Right lobe of liver (tissue), 6 donors: ENCODE data around the gene AFAP1. TPM values are rescaled to one million over a fixed set of nuclear protein-coding genes. Genes with fewer than 3 reads are reported as not detected.

Source experiments
- ATAC-seq, 4 donors: fragments of 200-7000 bp; cut with Tn5 transposase; one replicate each; pipeline ENCODE4 v1.9.1; 2020; ENCODE audit warnings: mild to moderate bottlenecking in 4 of 4, moderate library complexity in 4 of 4
- DNase-seq, 3 donors: peaks; one replicate each; pipeline ENCODE4 v3.0.0-alpha.2; 2020
- H3K27ac ChIP-seq, 3 donors: fragments of 200-600 bp; one replicate each; pipeline ENCODE4 v1.8.0; 2022
- H3K27me3 ChIP-seq, 2 donors: fragments of 200-600 bp; one replicate each; pipeline ENCODE4 v1.8.0; 2022
- H3K36me3 ChIP-seq, 4 donors: fragments of 200-600 bp; sonication (generic) in 1 of 4; one replicate each; pipeline versions ENCODE4 v1.5.1 to v1.8.0; 2017 to 2022; ENCODE audit warnings: control low read depth in 1 of 4
- H3K4me1 ChIP-seq, 4 donors: fragments of 200-600 bp; sonication (generic) in 1 of 4; one replicate each; pipeline versions ENCODE4 v1.5.1 to v1.8.0; 2017 to 2022; ENCODE audit warnings: control low read depth in 1 of 4
- H3K4me3 ChIP-seq, 3 donors: fragments of 200-600 bp; one replicate each; pipeline ENCODE4 v1.8.0; 2022
- H3K9me3 ChIP-seq, 4 donors: fragments of 200-600 bp; sonication (generic) in 1 of 4; one replicate each; pipeline versions ENCODE4 v1.5.1 to v1.8.0; 2017 to 2022; ENCODE audit warnings: control low read depth in 1 of 4
- POLR2A ChIP-seq: fragments of 450-650 bp; IDR thresholded peaks from one replicate; pipeline ENCODE4 v1.6.1; 2017; ENCODE audit warnings: antibody characterized with exemption, mild to moderate bottlenecking
- WGBS: methylation state at CpG from one replicate; pipeline ENCODE4 v1.1.6; 2018; ENCODE audit warnings: low coverage, low lambda C conversion rate; ENCODE audit not compliant: insufficient coverage; ENCODE audit errors: missing lambda C conversion rate; 5-methylcytosine and 5-hydroxymethylcytosine counted together
- intact Hi-C, 2 donors: fragments of 100-400 bp; cut with DNase I; formaldehyde crosslinking; loops; one replicate each; pipeline versions ENCODE4 v1.11.2 to v1.14.1; 2022
- total RNA-seq, 6 experiments: library from RNA; depleted of rRNA in 2 of 6; stranded (reverse); fragments of >200 nt in 2 of 6; fragmentation: NEBNext Ultra II Directional in 3 of 6; extraction: Animal tissue kit (Norgen Biotek cat#: 25700) in 3 of 6; gene quantifications; one replicate each; pipeline versions ENCODE4 v1.1.0 to v1.2.4, GENCODE V29; 2016 to 2023
- TF ChIP-seq, protein P1 (sequence below), 4 donors: fragments of 200-600 bp in 3 of 4; fragments of 450-650 bp in 1 of 4; IDR thresholded peaks; one replicate each; pipeline versions ENCODE4 v1.5.1 to v1.8.0; 2016 to 2022; ENCODE audit warnings: antibody characterized with exemption in 4 of 4, mild to moderate bottlenecking in 2 of 4
- donor health status: DM: no; HTN: yes; CAD: no.
- donor health status: DM: no; HTN: no; CAD: no.
- donor health status: DM: no; HTN: no; CAD: no.
- donor health status: DM: no; HTN: yes; CAD: no.
- donor health status: DM: no; HTN: yes; CAD: no.

Gene AFAP1
- total RNA-seq, 6 experiments from 2014 or later, result 0.95 to 3.1 (median 1.9) TPM

DNA sequence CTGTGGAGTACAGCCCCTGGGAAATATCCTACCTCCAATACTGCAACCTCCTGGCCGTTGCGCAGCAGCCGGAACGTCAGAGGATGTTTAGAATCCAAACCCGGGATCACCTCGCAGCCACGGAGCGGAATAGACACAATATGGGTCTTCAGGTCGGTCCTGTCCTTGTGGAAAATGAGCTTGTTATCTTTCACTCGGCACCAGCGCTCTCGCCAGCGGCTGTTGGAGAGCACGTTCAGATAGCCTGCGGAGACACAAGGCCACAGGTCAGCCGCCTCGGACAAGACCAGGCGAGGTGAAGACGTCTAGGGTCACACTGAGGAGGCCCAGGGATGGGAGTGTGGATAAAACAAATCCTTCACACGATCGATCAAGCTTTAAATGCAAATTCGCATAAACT is 139.3 kb downstream of the AFAP1 start:
- WGBS, result 77% methylated on average over 13 of the region's 22 CpGs
- no peak overlapping the region for H3K27ac ChIP-seq
- TF ChIP-seq POLR2A, result no peak
- TF ChIP-seq, protein P1, sequence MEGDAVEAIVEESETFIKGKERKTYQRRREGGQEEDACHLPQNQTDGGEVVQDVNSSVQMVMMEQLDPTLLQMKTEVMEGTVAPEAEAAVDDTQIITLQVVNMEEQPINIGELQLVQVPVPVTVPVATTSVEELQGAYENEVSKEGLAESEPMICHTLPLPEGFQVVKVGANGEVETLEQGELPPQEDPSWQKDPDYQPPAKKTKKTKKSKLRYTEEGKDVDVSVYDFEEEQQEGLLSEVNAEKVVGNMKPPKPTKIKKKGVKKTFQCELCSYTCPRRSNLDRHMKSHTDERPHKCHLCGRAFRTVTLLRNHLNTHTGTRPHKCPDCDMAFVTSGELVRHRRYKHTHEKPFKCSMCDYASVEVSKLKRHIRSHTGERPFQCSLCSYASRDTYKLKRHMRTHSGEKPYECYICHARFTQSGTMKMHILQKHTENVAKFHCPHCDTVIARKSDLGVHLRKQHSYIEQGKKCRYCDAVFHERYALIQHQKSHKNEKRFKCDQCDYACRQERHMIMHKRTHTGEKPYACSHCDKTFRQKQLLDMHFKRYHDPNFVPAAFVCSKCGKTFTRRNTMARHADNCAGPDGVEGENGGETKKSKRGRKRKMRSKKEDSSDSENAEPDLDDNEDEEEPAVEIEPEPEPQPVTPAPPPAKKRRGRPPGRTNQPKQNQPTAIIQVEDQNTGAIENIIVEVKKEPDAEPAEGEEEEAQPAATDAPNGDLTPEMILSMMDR (IDR thresholded peaks at IDR 0.05), result no peak
- ATAC-seq (peak in 1 of 4 donors; percentile 8), DNase-seq (no peak)
- H3K4me1 ChIP-seq, result peaks cover 0 to 6% (median 1%) of the 10 kb centered on the region in 4 donors
- no peaks in the 10 kb centered on the region for H3K27me3 ChIP-seq
- no peaks in the 10 kb centered on the region for H3K36me3 ChIP-seq
- no peaks in the 10 kb centered on the region for H3K9me3 ChIP-seq
- intact Hi-C loops, result loop anchor here (5.0 kb wide), 2 partner anchors 182 to 187 kb away; no protein-coding TSS in a partner anchor
- H3K4me3 ChIP-seq, result no peak overlapping the region

DNA sequence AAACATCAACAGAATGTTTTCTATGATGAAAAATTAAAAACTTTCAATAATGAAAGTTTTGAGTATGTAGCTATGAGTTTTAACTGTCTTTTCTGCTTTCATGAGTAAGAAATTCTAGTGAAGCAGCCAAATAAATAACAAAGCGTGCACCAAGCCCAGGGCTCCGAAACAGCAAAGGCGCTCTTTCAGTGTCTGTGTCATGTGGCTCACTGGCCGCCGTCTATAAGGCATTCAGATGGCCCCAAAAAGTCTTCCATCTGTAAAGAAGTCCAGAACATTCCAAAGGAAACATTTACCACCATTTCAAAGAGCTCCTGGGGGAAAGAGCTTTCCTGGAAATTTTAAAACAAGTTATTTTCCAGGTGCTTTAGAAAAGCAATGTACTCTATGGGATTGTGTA is 139.9 kb downstream of the AFAP1 start:
- Histone ChIP-seq H3K36me3 (no peaks in the 10 kb centered on the region), H3K4me3 (no peak overlapping the region), H3K27ac (no peak overlapping the region), H3K9me3 (no peaks in the 10 kb centered on the region), H3K4me1 (no peaks in the 10 kb centered on the region), H3K27me3 (no peaks in the 10 kb centered on the region)
- DNase-seq (no peak), ATAC-seq (no peak)
- intact Hi-C loops, result loop anchor here (5.0 to 10.0 kb wide), 3 partner anchors 183 to 605 kb away; partner anchors contain the start of gene SORCS2 (in 1 of the 2)
- TF ChIP-seq, protein P1 (IDR thresholded peaks at IDR 0.05), result no peak
- no peak for TF ChIP-seq POLR2A
- whole genome bisulfite sequencing, result 77% methylated on average over 5 of the region's 5 CpGs

DNA sequence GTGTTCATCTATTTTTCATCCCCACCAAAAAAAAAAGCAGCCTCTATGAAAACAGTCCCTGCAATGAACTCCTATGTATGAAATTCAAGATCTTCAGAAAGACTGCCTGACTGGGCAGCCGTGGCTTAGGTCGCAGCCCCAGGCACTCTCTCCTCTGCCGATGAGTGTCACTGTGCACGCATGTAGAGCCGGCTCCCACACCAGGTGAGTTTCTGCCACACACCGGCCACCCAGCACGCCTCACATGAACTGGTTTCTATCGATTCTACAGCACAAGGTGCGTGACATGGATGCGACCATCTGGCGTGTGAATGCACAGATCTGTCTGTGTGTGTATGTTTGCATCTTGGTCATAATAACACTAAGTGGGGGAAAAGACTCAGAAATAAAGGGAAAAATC is 140.4 kb downstream of the AFAP1 start:
- DNase-seq, result no peak
- H3K9me3 ChIP-seq, result no peaks in the 10 kb centered on the region

DNA sequence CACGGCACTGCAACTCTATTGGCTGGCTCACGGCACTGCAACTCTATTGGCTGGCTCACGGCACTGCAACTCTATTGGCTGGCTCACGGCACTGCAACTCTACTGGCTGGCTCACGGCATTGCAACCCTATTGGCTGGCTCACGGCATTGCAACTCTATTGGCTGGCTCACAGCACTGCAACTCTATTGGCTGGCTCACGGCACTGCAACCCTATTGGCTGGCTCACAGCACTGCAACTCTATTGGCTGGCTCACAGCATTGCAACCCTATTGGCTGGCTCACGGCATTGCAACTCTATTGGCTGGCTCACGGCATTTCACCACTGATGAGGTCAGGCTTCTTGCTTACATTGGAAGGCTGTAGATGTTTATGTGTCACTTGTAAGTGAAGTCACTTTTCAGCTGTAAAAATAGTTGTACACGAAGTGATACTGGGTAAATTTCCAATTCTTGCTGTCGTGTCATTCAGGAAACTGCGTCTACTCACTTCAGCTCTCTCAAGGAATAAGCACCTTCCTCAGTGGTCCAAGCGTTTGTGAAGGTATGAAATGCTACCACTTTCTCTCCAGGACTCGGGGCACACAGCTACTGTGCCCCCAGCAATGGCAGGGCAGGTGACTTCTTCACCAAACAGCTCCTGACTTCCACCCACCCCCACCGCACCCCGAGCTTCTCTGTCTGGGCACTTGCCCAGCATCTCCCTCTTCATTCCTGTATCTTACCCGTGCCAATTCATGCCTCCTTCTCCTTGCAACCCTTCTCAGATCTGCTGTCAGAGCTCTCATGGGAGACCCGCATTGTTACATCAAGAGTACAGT is 141.3 kb downstream of the AFAP1 start:
- H3K36me3 ChIP-seq, result no peaks in the 10 kb centered on the region
- no peak for ATAC-seq

More for the DNA sequence above, 140.4 kb downstream of the AFAP1 start:
- intact Hi-C loops, result loop anchor here in 1 of 2 donors (10.0 kb wide), 1 partner anchor 605 kb away; the partner anchor contains the start of gene SORCS2
- Histone ChIP-seq H3K36me3 (no peaks in the 10 kb centered on the region), H3K4me3 (no peak overlapping the region), H3K27ac (no peak overlapping the region), H3K4me1 (no peaks in the 10 kb centered on the region), H3K27me3 (no peaks in the 10 kb centered on the region)
- TF ChIP-seq POLR2A, result no peak
- TF ChIP-seq, protein P1 (IDR thresholded peaks at IDR 0.05), result no peak
- ATAC-seq, result no peak
- 80% methylated on average over 4 of the region's 11 CpGs for WGBS

More for the DNA sequence above, 141.3 kb downstream of the AFAP1 start:
- WGBS, result 82% methylated on average over 9 of the region's 18 CpGs
- H3K9me3 ChIP-seq, result no peaks in the 10 kb centered on the region
- H3K27ac ChIP-seq, result no peak overlapping the region
- intact Hi-C loops, result loop anchor here in 1 of 2 donors (10.0 kb wide), 1 partner anchor 604 kb away; the partner anchor contains the start of gene SORCS2
- no peaks in the 10 kb centered on the region for H3K4me1 ChIP-seq
- no peak for TF ChIP-seq POLR2A
- TF ChIP-seq, protein P1 (IDR thresholded peaks at IDR 0.05), result no peak
- no peak overlapping the region for H3K4me3 ChIP-seq
- H3K27me3 ChIP-seq, result no peaks in the 10 kb centered on the region
- DNase-seq, result no peak
